HS-27A (cell line): ENCODE data around the gene PPP2R5C.
"Not testable (repeated sequence)": the region's sequence is repeated elsewhere in the genome, so short reads cannot be mapped to it uniquely, and the experiment has no call there.

Experiments used
- DNase-seq: peaks from one replicate; pipeline ENCODE4 v3.0.0-alpha.2; 2012; ENCODE audit warnings: low read depth, missing footprints

The PPP2R5C gene

DNA sequence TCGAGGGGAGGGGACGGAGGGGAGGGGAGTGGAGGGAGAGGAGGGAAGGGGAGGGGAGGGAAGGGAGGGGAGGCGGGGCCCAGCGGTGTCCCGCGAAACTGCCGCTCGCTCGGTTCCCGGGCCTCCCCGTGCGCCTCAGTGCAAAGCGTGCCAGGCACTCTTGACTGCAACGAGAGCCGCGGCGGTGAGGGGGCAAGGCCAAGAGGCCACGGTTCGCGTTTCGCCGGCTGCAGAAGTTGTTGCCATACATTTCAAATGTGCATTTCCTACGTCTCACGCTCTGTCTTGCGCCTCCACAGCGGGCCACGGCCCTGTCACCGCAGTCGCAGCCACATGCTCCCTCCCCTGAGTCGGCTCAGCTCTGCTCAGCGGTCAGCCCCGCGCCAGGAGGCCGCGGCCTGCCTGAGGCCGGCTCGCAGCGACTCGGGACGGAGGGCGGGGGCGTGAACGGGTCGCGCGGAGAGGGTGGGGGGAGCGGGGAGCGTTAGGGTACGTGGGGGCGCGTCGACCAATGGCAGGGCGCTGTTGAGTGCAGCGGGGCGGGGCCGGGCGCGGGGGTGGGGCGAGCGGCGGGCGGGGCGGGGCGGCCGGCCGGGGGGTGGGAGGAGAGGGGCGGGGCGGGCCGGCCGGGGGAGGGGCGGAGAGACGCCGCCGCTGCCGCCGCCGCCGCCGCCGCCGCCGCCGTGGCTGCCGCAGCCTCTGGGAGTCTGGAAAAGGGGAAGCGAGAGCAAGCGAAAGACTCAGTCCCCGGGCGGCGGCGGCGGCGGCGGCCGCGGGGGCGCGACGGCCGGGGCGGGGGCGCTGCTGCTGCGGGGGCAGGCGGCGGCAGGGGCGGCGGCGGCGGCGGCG lies at the start of gene PPP2R5C:
Gene PPP2R5C (plus strand): TSS at position 678 of the 849 bp plus-strand sequence. CDS start 185 bp downstream, outside the sequence.
- peak; percentile 50 for DNase-seq

DNA sequence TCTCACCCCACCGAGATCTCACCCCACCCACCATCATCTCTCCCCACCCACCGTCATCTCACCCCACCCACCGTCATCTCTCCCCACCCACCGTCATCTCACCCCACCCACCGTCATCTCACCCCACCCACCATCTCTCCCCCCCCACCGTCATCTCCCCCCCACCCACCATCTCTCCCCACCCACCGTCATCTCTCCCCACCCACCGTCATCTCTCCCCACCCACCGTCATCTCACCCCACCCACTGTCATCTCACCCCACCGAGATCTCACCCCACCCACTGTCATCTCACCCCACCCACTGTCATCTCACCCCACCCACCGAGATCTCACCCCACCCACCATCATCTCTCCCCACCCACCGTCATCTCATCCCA lies 49.7 kb upstream of the PPP2R5C start:
- not testable (repeated sequence) for DNase-seq

DNA sequence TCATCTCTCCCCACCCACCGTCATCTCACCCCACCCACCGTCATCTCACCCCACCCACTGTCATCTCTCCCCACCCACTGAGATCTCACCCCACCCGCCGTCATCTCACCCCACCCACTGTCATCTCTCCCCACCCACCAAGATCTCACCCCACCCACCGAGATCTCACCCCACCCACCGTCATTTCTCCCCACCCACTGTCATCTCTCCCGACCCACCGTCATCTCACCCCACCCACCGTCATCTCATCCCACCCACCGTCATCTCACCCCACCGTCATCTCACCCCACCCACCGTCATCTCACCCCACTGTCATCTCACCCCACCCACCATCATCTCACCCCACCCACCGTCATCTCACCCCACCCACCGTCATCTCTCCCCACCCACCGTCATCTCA lies 49.2 kb upstream of the PPP2R5C start:
- DNase-seq = not testable (repeated sequence)

DNA sequence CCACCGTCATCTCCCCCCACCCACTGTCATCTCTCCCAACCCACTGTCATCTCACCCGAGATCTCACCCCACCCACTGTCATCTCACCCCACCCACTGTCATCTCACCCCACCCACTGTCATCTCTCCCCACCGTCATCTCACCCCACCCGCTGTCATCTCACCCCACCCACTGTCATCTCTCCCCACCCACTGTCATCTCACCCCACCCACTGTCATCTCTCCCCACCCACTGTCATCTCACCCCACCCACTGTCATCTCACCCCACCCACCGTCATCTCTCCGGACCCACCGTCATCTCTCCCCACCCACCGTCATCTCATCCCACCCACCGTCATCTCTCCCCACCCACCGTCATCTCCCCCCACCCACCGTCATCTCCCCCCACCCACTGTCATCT lies 48.4 kb upstream of the PPP2R5C start:
- not testable (repeated sequence) for DNase-seq

DNA sequence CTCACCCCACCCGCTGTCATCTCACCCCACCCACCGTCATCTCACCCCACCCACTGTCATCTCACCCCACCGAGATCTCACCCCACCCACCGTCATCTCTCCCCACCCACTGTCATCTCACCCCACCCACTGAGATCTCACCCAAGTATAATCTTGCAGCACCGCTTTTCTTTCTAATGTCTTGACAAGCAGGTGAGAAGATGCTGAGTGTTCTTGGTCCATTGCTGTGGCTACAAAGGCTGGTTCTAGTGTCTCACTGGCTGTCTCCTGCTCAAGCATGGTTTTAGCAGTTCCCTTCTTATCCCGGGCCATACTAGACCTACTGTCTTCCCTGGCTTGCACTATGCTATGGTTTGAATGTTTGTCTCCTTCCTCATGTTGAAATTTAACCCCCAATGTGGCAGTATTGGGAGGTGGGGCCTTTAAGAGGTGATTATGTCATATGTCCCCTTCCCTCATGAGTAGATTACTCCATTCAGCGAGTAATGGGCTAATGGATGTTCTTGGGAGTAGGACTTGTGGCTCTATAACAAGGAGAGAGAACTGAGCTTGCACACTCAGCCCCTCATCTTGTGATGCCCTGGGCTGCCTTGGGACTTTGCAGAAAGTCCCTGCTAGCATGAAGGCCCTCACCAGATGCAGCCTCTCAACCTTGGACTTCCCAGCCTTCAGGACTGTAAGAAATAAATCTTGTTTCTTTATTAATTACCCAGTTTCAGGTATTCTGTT lies 47.7 kb upstream of the PPP2R5C start:
- no peak for DNase-seq

DNA sequence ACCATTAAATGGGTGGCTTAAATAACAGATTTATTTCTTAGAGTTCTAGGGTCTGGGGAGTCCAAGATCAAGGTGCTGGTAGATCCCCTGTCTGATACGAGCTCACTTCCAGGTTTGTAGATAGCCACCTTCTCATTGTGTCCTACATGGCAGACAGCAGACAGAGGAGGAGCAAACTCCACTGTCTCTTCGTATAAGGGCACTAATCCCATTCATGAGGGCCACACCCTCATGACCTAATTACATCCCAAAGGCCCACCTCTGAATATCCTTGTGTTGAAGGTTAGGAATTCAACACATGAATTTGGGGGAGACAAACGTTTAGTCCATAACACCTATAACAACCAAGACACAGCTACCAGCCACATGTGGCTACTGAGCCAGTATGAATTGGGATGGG lies 47.1 kb upstream of the PPP2R5C start:
- no peak for DNase-seq

DNA sequence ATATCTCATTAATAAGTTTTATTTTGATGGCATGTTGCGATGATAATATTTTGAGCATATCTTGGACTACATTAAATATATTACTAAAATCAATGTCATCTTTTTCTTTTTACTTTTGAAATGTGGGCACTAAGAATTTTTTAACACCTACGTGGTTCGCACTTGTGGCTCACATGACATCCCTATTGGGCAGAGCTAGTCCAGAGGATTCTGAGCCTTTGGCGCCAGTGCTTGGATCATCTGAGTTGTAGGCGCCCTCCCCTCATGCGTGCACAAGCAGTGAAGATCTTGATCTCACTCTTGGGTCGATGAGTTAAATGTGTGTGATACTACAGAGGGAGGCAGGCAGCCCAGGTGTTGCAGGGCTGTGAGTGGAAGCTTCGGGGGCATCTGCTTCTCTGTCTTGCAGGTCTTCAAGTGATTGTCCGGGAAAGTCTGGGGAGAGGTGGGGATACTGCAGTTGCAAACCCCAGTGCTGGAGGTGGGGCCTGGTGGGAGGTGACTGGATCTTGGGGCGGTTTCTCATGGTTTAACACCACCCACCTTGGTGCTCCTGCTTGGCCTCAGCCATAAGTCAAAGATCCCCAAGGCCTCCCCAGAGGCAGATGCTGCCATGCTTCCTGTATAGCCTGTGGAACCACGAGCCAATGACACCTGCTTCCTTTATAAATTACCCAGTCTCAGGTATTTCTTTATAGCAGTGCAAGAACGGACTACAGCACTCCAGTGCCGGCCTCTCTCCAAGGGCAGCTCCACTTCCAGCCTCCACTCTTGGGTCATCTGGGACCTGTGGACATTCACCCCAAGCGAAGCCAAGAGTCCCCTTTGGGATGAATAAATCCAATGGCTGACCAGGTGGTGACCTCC lies 46.1 kb upstream of the PPP2R5C start:
- no peak for DNase-seq

DNA sequence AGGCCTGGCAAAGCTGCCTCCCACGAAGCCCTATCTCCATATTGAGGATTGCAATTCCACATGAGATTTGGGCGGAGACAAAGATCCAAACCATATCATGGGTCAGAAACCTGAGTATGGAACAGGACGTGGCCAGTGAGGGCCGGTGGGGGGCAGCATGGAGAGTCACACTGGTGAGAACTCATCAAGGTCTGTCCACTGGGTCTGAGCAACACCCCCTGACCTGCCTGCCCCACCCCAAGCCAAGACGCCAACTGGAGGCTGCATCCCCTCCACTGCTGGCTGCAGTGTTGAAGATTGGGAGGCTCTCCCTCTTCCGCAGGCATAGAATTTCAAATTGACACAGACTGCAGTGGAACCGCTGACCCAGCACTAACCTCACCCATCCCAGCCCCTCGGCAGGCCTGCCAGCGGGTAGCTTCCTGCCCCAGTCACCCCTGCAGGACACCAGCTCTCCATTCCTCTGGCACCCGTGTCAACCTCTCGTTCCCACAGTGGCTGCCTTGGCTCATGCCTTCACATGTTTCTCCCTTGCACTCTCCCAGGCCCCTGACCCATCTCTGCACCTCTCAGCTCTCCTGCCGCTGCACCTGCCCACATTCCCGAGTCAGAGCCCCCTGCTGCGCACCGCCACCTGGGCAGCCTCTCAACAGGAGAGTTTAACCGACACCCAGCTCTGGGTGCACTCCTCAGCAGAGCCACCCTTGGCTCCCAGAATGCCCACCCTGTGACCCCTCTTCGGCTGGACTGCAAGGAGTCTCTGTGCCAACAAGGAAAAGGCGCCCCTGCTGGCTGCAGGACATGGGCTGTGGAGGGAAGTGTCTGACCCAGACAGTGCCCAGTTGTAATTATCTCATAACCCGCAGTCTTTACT lies 45.2 kb upstream of the PPP2R5C start:
- no peak for DNase-seq

DNA sequence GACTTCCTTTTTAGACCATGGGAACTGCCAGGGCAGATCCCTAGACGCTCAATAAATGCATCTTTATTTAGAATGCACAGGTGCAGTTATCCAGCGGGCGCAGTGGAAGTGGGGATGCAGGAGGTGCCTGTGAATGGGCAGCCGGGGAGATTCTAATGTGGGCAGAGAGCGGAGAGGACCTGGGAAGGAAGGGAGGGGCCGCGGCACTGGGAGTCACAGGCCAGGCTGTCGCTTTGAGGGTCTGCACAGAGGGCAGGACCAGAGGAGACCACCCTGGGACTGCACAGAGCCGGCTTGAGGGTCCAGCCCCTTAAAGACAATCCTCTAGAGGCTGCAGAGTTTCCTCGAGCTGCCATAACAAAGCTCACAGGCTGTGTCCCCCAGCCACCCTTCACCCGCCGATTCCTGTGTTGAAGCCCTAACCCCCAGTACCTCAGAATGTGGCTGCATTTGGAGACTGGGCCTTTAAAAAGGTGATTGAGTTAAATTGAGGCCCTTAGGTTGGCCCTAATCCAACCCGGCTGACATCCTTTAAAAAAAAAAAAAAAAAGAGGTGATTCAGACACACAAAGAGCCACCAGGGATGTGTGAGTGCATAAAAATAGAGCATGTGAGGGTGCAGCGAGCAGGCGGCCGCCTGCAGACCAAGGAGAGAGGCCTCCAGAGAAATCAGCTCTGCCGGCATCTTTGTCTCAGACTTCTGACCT lies 44.4 kb upstream of the PPP2R5C start:
- no peak for DNase-seq

DNA sequence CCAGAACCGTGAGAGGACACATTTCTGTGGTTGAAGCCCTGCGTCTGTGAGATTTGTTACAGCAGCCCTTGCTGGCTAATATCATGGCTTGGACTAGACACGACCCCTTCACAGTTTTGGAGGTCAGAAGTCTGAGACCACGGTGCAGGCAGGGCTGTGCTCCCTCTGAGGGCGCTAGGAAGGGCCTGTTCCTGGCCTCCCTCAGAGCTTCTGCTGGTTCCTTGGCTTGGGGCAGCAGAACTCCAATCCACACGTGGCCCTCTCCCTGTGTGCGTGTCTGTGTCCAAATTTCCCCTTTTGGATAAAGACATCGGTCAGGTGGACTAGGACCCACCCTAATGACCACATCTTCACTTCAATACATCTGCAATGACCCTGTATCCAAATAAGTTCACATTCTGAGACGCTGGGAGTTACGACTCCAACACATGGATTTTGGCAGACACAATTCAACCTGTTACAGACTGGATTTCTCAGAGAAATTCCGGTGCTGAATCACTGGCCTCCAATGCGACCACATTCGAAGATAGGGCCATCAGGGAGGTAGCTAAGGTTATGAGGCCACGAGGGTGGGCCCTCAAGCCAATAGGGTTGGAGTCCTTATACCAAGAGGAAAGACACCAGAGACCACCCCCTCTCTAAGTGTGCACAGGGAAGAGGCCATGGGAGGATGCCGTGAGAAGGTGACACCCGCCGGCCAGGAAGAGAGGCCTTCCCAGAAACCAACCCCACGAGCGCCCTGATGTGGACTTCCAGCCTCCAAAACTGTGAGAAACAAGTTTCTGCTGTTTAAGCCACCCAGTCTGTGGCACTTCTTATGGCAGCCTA lies 43.6 kb upstream of the PPP2R5C start:
- no peak for DNase-seq

DNA sequence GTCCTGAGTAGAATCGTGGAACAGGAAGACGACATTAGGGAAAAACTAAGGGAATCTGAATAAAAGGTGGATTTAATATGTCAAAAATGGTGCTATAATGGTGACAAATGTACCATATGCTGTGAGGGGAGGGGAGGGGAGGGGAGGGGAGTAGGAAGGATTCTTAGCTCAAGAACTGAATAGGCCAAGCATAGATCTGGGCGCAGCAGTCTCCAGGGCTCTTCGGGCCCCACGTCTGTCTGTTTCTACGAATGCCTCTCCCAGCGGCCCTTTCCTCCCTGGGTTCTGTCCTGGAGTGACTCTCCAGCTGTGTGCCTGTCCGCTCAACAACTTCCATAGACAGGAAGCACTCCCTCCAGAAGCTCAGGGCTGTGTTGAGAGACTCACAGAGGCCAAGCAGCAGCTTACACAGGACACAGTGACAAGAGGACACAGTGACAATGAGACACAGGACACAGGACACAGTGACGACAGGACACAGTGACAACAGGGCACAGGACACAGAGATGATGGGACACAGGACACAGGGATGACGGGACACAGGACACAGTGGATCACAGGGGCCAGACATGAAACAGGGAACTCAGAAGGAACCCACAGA lies 42.4 kb upstream of the PPP2R5C start:
- DNase-seq = no peak

DNA sequence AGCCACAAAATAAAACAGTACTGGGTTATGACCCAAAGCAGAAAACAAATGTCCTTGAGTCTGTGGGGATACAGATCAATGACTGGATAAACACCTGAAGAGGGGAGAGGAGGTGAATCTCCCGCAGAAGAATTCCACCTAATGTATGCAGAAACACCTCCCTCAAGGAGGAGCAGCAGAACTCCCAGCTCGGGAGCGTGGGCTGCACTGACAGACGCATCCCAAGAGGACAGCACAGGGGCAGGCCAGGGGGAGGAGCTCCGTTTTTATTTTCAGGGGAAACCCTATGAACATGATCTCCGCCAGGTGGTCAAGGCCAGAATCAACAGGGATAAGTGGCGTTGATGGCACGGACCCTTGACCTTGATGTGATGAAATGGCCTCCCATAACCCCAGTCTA lies 41.8 kb upstream of the PPP2R5C start:
- no peak for DNase-seq

DNA sequence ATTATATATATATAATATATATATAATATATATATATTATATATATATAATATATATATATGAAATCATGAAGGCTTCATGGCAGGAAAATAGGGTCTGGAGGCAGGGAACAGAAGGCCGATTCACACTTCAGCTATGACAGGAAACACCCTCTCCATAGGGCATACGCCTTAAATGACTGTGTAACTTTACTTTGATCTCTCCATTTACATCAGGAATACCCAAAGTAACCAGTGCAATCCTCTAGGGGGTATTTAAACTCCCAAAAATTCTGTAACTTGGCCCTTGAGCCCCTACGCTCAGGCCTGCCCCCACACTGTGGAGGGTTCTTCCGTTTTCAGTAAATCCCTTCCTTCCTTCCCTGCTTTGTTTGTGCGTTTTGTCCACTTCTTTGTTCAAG lies 40.4 kb upstream of the PPP2R5C start:
- no peak for DNase-seq

DNA sequence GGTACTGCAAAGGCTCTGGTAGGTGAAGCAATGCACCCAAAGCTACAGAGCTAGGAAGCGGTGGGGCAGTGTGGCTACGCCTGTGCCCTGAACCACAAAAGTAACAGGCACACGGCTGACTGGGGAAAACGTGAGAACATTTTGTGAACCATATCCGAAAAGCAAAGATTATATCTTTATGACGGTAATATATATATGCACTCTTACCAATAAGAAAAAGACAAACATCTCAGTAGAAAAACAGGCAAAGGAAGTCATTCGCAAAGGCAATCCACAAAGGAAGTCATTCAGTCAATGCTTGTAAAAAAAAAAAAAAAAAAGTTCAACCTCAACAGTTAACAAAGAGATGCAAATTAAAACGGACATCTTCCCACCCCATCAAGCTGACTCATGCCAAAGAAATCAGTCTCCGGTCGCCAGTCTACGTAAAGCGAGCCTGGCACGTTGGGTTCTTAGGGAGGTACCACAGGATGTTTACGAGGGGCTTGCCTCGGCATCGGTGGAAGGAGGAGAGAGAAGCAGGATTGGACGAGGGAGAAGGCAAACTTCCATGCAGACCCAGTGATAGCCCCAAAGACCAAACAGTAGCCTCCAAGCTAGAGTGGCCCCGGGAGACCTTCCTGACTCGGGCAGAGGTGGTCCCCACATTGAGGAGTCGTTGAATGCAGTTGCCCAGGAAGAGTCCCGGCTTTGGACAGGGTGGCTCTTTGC lies 39.4 kb upstream of the PPP2R5C start:
- no peak for DNase-seq

DNA sequence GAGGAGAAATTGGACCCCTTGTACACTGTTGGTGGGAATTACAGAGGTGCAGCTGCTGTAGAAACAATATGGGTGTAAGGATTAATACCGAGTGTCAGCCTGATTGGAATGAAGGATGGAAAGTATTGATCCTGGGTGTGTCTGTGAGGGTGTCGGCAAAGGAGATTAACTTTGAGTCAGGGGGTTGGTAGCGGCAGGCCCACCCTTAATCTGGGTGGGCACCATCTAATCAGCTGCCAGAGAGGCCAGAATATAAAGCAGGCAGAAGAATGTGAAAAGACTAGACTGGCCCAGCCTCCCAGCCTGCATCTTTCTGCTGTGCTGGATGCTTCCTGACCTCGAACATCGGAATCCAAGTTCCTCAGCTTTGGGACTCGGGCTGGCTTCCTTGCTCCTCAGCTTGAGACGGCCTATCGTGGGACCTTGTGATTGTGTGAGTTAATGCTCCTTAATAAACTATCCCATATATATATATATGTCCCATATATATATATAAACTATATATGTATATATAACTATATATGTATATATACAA lies 38.4 kb upstream of the PPP2R5C start:
- DNase-seq = no peak

DNA sequence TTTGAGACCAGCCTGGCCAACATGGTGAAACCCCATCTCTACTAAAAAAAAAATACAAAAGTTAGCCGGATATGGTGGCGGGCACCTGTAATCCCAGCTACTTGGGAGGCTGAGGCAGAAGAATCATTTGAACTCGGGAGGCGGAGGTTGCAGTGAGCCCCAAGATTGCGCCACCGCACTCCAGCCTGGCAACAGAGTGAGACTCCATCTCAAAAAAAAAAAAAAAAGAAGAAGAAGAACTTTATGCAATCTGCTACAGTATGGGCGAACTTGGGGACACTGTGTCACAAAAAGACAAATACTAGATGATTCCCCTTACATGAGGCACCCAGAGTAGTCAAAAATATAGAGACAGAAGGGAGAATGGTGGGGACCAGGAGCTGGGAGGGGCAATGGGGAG lies 35.9 kb upstream of the PPP2R5C start:
- DNase-seq = not testable (repeated sequence)

DNA sequence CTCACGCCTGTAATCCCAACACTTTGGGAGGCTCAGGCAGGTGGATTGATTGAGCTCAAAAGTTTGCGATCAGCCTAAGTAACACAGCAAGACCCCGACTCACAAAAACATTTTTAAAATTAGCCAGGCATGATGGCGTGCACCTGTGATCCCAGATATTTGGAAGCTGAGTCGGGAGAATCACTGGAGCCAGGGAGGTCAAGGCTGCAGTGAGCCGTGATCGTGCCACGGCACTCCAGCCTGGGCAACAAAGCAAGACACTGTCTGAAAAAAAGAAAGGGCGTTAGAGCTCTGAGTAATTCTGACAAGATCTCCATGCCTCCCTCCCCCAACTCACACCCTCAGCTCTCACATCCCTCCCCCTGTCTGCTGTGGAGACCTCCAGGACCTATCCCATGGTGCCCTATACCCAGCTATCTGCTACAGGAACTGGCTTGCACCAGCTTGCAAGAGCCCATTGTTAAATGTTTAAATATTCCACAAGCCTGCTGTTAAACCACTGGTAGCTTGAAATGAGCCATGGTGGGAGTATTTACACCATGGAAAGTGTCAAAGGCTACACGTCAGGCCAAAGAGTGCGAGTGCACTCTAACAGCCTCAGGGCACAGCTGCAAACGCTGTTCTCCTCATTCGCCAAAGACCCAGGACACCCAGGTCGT lies 35.1 kb upstream of the PPP2R5C start:
- no peak for DNase-seq

DNA sequence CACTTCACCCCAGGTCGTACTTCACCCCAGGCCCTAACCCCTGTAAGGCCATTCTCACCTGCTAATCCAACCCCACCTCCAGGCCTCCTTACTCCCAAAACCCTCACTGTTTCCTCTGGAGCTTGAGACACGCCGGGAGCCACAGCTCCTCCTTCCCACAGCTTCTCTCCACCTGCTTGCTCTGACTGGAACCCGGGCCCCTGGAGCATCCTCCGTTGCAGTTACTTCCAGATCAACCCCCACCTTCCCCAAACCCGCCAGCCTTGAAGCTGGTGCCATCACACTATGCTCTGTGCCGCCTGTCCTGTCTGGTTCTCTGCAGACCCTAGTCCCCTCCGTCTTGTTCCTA lies 34.6 kb upstream of the PPP2R5C start:
- no peak for DNase-seq
